Endometrial microvascular endothelial cells (primary cell): ENCODE data around the gene CEBPG. TPM values are rescaled to one million over a fixed set of nuclear protein-coding genes. Genes with fewer than 3 reads are reported as not detected.

ENCODE experiments used
- in situ Hi-C: cut with HindIII; loops from 2 replicates; pipeline ENCODE4 v1.10.0; 2017; ENCODE audit warnings: low sequenced_read_pairs, low pct_unique_long_range_greater_than_20kb; ENCODE audit errors: inconsistent ontology term
- total RNA-seq: library from RNA; depleted of rRNA; stranded (reverse); fragments of >200 nt; gene quantifications from one replicate; pipeline ENCODE4 v1.2.3, GENCODE V29; 2015; ENCODE audit errors: inconsistent ontology term

Gene CEBPG
- total RNA-seq, 1 donor from 2014 or later, result 16.4 TPM

- in situ Hi-C loops, result no loop called here
Measured at GRCh38 chr19:33429891-33430673, 56.6 kb downstream of the CEBPG start.

- in situ Hi-C loops, result no loop called here
Measured at GRCh38 chr19:33430674-33431277, 57.3 kb downstream of the CEBPG start.

- in situ Hi-C loops, result no loop called here
Measured at GRCh38 chr19:33432015-33432414, 58.5 kb downstream of the CEBPG start.

Other genes with a start within 250 kb of the CEBPG start
- gene WDR88, start 241.6 kb upstream of the CEBPG start, total RNA-seq, result not detected
- gene LRP3, start 179.4 kb upstream of the CEBPG start, total RNA-seq, result 31.9 TPM
- not detected for gene SLC7A10, start 147.9 kb upstream of the CEBPG start, total RNA-seq
- not detected for gene CEBPA, start 71.2 kb upstream of the CEBPG start, total RNA-seq
- gene PEPD, start 148.1 kb downstream of the CEBPG start, total RNA-seq, result 76.7 TPM
- gene CHST8, start 248.2 kb downstream of the CEBPG start, total RNA-seq, result not detected